ENCODE data around the gene HKDC1. TPM values are rescaled to one million over a fixed set of nuclear protein-coding genes. Genes with fewer than 3 reads are reported as not detected.

HKDC1 gene
- total RNA-seq, 2 experiments from 2014 or later = not detected

DNA sequence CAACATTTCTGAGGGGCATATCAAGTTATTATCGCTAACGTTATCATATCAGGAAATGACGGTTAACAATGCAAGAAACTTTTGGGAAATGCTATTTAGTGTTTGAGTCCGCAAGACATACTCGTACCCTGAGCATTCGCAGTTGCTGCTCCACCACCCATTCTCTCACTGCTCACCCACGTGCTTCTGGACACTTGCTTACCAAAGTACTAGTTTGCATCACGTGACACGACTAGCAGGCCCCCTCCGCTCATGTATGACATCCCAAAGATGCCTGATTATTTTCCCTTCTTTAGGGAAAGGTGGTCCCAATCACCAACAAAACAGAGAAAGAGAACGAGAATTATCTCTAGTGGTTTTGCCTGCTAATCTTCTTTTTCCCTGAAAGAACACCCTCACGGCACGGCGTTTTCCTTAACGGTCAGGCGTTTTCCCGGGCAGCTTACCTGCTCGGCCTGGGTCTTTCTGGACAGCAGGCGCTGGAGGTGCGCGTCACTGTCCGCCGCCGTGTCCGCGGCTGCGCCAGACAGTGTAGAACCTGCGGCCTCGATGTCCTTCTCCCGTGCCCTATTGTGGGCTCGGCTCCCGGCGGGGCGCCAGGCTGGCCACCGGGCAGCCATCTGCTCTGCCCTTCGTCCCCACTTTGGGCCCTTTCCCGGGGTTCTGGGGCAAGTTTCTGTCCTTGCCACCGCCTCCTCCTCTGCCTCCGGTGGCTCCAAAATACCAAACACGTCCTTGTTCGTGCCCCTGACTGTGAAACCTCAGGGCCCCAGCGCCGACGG, 40.2 kb upstream of the HKDC1 start, which contains the start of gene SUPV3L1:
Gene SUPV3L1 (plus strand): TSS at position 492 of the 782 bp plus-strand sequence. CDS start 58 bp downstream, at position 550.
- TF ChIP-seq EZH2phosphoT487 (IDR thresholded peaks at IDR 0.05; ENCODE audit: borderline replicate concordance, low read depth, low read length) = no peak
- TF ChIP-seq, protein P1, sequence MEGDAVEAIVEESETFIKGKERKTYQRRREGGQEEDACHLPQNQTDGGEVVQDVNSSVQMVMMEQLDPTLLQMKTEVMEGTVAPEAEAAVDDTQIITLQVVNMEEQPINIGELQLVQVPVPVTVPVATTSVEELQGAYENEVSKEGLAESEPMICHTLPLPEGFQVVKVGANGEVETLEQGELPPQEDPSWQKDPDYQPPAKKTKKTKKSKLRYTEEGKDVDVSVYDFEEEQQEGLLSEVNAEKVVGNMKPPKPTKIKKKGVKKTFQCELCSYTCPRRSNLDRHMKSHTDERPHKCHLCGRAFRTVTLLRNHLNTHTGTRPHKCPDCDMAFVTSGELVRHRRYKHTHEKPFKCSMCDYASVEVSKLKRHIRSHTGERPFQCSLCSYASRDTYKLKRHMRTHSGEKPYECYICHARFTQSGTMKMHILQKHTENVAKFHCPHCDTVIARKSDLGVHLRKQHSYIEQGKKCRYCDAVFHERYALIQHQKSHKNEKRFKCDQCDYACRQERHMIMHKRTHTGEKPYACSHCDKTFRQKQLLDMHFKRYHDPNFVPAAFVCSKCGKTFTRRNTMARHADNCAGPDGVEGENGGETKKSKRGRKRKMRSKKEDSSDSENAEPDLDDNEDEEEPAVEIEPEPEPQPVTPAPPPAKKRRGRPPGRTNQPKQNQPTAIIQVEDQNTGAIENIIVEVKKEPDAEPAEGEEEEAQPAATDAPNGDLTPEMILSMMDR (conservative IDR thresholded peaks at IDR 0.05; ENCODE audit: low read length) = no peak
- DNase-seq (ENCODE audit: low spot score) = peak; percentile 98
- peaks cover 47% of the 10 kb centered on the region for H3K79me2 ChIP-seq (ENCODE audit: insufficient read depth, low read depth, low read length)
- peaks cover 20% of the 10 kb centered on the region for H3K4me1 ChIP-seq (ENCODE audit: insufficient read depth, low read length, poor library complexity, severe bottlenecking)
- no peaks in the 10 kb centered on the region for H3K9me2 ChIP-seq (ENCODE audit: insufficient read depth, low read length)
- no TSS peak for BruUV-seq (replicated peaks)
- peak within 1 kb of the TSS; percentile 66 for H3K27ac ChIP-seq (ENCODE audit: low read depth, low read length, poor library complexity, severe bottlenecking)
- ChIA-PET CTCF (ENCODE audit: unreplicated experiment) (no interaction called here), POLR2A (no interaction called here)
- no peaks in the 10 kb centered on the region for H3K9me3 ChIP-seq (ENCODE audit: low read length)
- H2AFZ ChIP-seq (ENCODE audit: low read length) = peak within 1 kb of the TSS; percentile 90
- H3K4me2 ChIP-seq (ENCODE audit: low read length) = peak within 1 kb of the TSS; percentile 96
- intact Hi-C loops (cut with micrococcal nuclease; ENCODE audit: unreplicated experiment) = no loop called here
- peak within 1 kb of the TSS; percentile 94 for H3K4me3 ChIP-seq (ENCODE audit: low read depth, low read length, poor library complexity, severe bottlenecking)
- H4K20me1 ChIP-seq (ENCODE audit: insufficient read depth, low read length) = peaks cover 7% of the 10 kb centered on the region; the same call in 1 of the 2 replicates
- H3K36me3 ChIP-seq (ENCODE audit: insufficient read depth, low read length) = peaks cover 26% of the 10 kb centered on the region; the same call in 1 of the 2 replicates

DNA sequence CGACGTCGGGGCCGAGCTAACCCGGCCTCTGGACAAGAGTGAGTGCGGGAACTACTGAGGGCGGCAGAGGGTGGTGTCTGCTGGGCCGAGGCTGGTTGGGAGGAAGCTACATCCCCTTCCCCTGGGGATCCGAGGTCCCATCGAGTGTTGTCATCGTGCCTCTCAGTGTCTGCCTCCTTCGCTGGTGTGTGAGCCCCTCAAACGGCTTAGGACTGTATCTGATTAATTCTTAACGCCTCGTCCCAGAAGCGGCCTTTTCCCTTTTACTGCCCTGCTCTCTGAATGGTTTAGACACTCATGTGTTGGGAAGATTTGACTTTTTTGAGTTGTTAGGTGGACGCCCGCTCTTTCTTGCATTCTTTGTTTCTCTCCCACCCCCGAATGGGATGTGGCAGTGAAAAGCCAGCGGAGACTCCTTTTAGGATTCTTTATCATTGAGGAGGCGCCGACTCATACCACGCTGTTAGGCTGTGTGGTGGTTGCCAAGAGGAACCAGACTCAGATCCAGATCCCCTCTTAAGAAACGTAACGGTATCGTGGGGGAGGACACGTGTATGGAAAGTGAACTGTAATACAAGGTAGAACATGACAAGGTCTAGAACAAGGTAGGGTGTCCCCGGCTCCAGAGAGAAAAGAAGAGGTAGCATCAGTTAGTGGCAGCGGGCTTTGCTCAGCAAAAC, 39.5 kb upstream of the HKDC1 start:
- H4K20me1 ChIP-seq (ENCODE audit: insufficient read depth, low read length) = peaks cover 7% of the 10 kb centered on the region; the same call in 1 of the 2 replicates
- peak overlapping the region; percentile 90 for H2AFZ ChIP-seq (ENCODE audit: low read length)
- DNase-seq (ENCODE audit: low spot score) = peak; percentile 49
- peaks cover 20% of the 10 kb centered on the region for H3K4me1 ChIP-seq (ENCODE audit: insufficient read depth, low read length, poor library complexity, severe bottlenecking)
- peaks cover 47% of the 10 kb centered on the region for H3K79me2 ChIP-seq (ENCODE audit: insufficient read depth, low read depth, low read length)
- H3K9me3 ChIP-seq (ENCODE audit: low read length) = no peaks in the 10 kb centered on the region
- H3K36me3 ChIP-seq (ENCODE audit: insufficient read depth, low read length) = peaks cover 31% of the 10 kb centered on the region
- H3K27ac ChIP-seq (ENCODE audit: low read depth, low read length, poor library complexity, severe bottlenecking) = peak overlapping the region; percentile 66
- POLR2A ChIA-PET = no interaction called here
- no peak for TF ChIP-seq EZH2phosphoT487 (IDR thresholded peaks at IDR 0.05; ENCODE audit: borderline replicate concordance, low read depth, low read length)
- TF ChIP-seq, protein P1 (conservative IDR thresholded peaks at IDR 0.05; ENCODE audit: low read length) = no peak
- H3K4me3 ChIP-seq (ENCODE audit: low read depth, low read length, poor library complexity, severe bottlenecking) = peak overlapping the region; percentile 94
- peak overlapping the region; percentile 96 for H3K4me2 ChIP-seq (ENCODE audit: low read length)
- intact Hi-C loops (cut with micrococcal nuclease; ENCODE audit: unreplicated experiment) = no loop called here
- no peaks in the 10 kb centered on the region for H3K9me2 ChIP-seq (ENCODE audit: insufficient read depth, low read length)
- CTCF ChIA-PET (ENCODE audit: unreplicated experiment) = no interaction called here
- TSS peak; percentile 58 for BruUV-seq (replicated peaks)
